GM21423 (cell line): ENCODE results near the gene KRTAP12-3.
"Not testable (repeated sequence)": the region's sequence is repeated elsewhere in the genome, so short reads cannot be mapped to it uniquely, and the experiment has no call there.

ENCODE experiments used
- ATAC-seq: cut with Tn5 transposase; IDR thresholded peaks from one replicate; pipeline ENCODE4 v1.9.1; 2021; ENCODE audit warnings: mild to moderate bottlenecking, moderate library complexity; ENCODE audit not compliant: unreplicated experiment

KRTAP12-3 gene

GRCh38 chr21:44682580-44683151 is 24.9 kb downstream of the KRTAP12-3 start:
- ATAC-seq = no peak

DNA sequence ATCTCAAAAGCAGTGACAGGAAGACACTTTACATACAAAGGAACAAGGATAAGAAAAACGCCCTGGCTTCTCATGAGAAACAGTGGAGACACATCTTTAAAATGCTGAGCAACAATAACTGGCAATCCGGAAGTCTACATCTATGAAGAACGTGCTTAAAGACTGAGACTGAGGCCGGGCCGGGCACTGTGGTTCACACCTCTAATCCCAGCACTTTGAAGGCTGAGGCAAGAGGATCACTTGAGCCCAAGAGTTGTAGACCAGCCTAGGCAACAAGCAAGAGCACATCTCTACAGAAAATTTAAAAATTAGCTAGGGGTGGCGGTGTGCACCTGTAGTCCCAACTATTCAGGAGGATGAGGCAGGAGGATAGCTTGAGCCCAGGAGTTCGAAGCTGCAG is 26.3 kb downstream of the KRTAP12-3 start:
- ATAC-seq = no peak

GRCh38 chr21:44684483-44684882 is 26.8 kb downstream of the KRTAP12-3 start:
- no peak for ATAC-seq

GRCh38 chr21:44685050-44685449 is 27.3 kb downstream of the KRTAP12-3 start:
- ATAC-seq = not testable (repeated sequence)

DNA sequence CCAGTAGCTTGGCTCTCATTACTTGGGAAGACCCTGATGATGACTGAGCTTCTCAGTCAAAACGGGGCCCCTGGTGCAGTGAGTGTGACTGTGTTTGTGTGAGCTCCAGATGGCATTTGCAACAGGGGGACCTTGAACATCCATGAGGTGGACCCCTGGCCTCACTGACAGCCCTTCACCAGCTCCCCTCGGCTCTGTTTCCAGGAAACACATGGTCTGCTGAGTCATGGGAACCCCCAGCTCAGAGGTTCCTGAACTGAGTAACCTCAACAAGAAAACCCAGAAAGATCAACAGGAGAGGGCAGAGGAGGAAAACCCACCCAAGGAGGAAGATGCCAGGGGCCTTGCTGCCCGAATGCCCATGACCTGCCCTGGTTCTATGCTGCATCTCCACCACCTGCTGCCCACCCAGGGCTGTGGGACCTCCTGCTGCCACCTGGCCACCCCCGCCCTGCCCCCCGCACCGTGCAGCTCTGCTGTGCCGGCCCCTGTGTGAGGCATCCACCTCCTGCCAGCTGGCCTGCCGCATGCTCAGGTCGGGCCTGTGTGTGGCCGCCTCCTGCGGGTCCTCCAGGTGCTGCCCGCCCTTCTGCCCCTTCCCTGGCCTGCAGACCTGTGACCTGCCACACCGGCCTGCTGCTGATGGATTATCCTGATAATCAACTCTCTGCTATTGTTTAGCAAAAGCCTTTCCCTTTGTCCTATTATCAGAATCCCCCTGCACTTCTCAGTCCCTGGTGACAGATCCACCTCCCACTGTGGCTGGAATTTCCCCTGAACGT is 28.5 kb downstream of the KRTAP12-3 start:
- no peak for ATAC-seq

- ATAC-seq = no peak
Measured at GRCh38 chr21:44686843-44687561, 29.3 kb downstream of the KRTAP12-3 start.

DNA sequence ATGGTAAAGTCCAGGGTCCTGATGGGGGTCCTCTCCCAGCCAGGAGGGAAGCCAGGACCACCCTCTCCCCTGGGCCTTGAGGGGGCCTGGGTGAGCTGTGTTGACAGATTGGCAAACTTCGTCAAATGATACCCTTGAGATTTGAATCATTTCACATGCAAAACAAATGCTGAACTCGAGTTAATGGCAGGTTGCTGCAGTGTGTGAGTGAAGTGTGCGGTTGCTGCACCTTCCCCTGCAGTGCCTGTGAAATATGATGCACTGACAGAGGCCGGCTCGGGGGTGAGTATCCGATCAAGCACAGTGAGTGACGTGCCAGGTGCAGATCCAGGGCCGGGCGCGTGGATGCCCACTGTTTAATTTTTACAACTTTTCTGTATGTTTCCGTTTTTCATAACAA is 29.9 kb downstream of the KRTAP12-3 start:
- no peak for ATAC-seq

GRCh38 chr21:44689740-44690139 is 32.0 kb downstream of the KRTAP12-3 start:
- ATAC-seq = not testable (repeated sequence)

DNA sequence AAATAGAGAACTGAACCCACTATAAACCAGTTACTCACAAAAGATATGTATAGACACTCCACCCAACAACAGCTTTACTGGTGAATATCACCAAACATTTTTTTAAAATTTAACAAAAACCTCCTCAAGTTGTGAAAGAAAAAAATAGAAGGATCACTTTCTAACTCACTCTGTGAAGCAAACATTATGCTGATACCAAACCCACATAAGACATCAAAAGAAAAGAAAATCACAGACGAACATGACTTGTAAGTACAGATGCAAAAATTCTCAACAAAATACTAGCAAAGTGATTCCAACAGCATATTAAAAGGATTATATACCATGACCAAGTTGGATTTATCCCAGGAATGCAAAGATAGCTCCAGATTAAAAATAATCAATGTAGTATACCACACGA is 34.0 kb downstream of the KRTAP12-3 start:
- no peak for ATAC-seq

- ATAC-seq = no peak
Measured at GRCh38 chr21:44692798-44693512, 35.2 kb downstream of the KRTAP12-3 start.

GRCh38 chr21:44694776-44695175 is 37.0 kb downstream of the KRTAP12-3 start:
- ATAC-seq = no peak

- ATAC-seq = no peak
Measured at GRCh38 chr21:44695184-44695583, 37.5 kb downstream of the KRTAP12-3 start.

DNA sequence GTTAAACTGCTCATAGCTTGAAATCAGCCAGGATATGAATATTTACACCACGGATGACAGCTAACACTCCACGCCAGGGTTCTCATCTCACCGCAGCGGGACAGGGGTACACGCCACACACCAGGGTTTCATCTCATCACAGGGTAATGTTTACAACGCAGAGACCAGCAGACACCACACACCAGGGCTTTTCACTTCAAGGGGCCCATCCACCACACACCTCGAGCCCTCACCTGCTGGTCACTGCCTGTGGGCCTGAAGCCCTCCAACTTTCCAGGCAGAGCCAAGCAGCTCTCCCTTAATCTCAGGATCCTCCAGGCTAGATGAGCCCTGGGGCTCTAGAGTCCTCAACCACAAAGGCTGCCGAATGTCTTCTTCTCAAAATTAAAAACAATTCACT is 37.9 kb downstream of the KRTAP12-3 start:
- no peak for ATAC-seq

- no peak for ATAC-seq
Measured at GRCh38 chr21:44696572-44696971, 38.8 kb downstream of the KRTAP12-3 start.

DNA sequence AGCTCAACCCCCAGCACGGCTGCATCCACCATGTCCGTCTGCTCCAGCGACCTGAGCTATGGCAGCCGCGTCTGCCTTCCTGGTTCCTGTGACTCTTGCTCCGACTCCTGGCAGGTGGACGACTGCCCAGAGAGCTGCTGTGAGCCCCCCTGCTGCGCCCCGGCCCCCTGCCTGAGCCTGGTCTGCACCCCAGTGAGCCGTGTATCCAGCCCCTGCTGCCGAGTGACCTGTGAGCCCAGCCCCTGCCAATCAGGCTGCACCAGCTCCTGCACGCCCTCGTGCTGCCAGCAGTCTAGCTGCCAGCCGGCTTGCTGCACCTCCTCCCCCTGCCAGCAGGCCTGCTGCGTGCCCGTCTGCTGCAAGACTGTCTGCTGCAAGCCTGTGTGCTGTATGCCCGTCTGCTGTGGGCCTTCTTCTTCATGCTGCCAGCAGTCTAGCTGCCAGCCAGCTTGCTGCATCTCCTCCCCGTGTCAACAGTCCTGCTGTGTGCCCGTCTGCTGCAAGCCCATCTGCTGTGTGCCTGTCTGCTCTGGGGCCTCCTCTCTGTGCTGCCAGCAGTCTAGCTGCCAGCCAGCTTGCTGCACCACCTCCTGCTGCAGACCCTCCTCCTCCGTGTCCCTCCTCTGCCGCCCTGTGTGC is 39.6 kb downstream of the KRTAP12-3 start, which contains the start of gene KRTAP10-12:
KRTAP10-12 (plus strand) TSS at position 1 of the 639 bp plus-strand sequence; CDS start at position 31, 30 bp downstream.
- ATAC-seq = not testable (repeated sequence)

DNA sequence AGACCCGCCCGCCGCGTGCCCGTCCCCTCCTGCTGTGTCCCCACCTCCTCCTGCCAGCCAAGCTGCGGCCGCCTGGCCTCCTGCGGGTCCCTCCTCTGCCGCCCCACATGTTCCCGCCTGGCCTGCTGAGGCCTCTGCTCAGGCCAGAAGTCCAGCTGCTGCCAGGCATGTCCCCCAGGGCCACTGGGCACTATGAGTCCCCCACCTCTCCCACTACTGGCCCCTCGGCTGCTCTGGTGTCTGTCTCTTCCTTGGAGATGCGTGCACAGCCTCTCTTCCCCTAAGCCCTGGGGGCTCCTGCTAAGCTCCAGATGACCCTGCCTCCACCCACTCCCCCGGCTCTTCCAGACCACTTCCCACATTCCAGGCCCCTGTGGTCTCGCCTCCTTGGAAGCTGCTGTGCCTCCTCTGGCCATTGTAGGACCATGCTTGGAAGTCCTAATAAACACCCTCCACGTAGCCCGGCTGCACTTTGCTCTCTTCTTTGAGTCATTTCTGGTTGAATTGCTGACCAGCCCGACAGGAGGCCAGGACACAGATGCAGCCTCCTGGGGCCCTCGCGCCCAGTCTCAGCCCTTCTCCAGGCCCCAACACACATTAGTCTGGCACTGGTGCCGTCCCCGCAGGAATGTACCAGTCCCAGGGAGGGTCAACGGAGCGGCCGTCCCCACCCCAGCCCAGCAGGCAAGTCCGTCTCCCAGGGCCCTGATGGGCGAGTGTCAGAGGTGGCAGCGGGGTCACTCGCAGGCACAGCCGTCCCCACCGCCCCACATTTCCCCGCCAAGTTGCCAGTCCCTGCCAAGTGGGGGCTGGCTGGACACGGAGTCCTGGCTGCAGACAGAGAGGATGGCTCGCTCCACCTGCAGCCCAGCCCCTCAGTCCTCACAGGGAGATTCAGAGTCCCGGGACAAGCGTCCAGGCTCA is 40.3 kb downstream of the KRTAP12-3 start:
- no peak for ATAC-seq

DNA sequence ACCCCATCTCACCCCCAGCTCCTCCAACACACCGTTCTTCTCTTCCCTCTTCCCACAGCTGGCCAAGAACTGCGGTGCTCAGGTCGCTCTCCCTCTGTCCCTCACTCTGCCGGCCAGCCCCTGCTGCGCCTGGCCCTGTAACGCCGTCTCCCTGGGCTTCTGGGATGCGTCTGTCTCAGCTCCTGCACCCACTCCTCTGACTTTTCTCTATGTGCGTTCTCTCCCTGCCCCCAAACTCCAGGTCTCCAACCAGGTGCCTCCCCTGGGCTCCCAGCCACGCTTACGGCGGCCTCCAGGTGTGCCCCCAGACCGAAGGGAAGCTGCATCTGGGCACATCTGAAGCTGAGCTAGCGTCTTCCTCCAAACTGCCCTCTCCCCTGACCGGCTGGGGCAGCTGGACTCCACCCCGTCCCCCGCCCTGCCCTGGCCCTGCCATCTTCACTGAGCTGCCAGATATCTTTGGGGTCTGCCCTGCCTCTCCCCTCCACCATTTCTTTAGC is 41.8 kb downstream of the KRTAP12-3 start:
- no peak for ATAC-seq

DNA sequence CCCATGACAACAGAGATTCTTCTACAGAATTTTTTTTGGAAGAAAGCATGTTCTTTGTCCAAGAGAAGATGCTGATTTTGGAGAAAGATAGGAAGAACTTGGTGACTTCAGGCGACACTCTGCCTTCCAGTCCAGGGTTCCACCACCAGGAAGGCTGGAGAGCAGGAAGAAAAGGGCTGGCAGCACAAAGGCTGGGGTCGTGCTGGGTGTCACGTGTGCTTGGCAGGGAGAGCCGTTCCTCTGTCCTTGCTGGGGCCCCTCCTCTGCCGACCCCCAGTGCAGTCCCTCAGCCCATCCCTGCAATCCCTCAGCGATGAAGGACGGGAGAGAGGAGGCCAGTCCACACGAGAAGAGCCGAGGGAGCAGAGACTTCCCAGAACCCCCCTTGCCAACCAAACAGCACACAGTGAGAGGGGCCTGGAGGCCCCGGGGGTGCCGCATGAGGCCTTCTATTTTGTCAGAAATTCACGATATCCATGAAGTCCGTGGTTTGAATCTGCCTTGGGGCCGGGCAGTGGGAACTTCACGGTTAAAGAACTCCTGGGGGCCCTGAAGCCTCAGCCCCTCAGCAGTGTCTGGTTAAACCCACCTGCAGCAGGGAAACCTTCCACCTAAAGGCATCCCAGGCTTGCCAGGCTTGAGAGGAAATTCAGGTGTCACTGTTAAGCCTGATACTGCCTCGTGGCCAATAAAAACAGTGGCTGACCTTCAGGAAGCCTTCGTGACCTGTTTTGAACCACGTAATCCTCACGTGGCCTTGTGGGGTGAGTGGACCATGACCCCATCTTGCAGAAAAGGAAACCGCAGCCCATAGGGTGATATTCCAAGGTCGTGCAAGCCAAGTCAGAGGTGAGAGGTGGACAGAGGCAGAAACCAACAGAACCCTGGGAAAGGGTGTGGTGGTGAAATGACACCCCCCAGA is 42.6 kb downstream of the KRTAP12-3 start:
- no peak for ATAC-seq
